Left hindlimb (tissue), 1 donor: ENCODE measurements around the gene CENPF.

Experiments
- DNase-seq: peaks from one replicate; pipeline ENCODE4 v3.0.0-alpha.2; 2018

Gene CENPF

DNA sequence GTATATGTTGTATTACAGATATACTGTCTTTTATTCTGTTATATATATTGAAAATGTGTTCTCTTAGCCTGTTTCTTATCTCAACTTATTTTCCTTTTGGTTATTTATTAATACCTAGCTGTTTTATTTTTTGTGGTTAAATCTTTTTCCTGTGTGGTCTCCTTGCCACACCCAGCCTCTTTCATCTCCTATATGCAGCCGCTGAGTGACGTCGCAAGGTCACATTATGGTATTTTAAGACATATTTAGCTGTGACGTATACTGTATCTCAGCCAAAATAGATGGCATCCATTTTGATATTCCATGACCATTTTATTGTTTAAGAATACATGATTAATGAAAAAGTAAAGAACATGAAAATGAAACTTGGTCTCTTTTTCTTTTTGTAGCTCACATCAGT lies 29.1 kb downstream of the CENPF start:
- no peak for DNase-seq

GRCh38 chr1:214633686-214634085 lies 30.7 kb downstream of the CENPF start:
- DNase-seq, result no peak

- no peak for DNase-seq
These were observed 31.3 kb downstream of the CENPF start for GRCh38 chr1:214634267-214634666.

- no peak for DNase-seq
These were observed 32.1 kb downstream of the CENPF start for GRCh38 chr1:214635086-214635485.

GRCh38 chr1:214635506-214635905 lies 32.5 kb downstream of the CENPF start:
- no peak for DNase-seq

GRCh38 chr1:214636436-214636835 lies 33.4 kb downstream of the CENPF start:
- DNase-seq, result no peak

DNA sequence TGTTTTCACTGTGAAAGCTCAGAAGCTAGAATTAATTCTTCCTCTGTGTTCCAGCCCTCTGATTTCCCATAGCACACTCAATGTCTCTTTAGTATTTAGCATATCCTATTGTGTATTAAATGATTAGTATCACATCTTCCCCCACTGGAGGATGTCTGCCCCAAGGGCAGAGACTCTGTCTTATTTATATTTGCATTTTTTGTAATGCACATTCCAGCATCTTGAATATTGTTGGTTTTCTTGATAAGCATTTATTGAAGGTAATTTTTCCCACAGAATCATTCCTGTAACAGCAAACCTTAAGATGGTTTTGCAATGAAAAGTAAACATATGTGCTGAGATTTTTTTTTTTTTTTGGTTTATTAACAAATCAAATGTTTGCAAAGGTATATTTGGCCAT lies 34.1 kb downstream of the CENPF start:
- DNase-seq, result no peak

DNA sequence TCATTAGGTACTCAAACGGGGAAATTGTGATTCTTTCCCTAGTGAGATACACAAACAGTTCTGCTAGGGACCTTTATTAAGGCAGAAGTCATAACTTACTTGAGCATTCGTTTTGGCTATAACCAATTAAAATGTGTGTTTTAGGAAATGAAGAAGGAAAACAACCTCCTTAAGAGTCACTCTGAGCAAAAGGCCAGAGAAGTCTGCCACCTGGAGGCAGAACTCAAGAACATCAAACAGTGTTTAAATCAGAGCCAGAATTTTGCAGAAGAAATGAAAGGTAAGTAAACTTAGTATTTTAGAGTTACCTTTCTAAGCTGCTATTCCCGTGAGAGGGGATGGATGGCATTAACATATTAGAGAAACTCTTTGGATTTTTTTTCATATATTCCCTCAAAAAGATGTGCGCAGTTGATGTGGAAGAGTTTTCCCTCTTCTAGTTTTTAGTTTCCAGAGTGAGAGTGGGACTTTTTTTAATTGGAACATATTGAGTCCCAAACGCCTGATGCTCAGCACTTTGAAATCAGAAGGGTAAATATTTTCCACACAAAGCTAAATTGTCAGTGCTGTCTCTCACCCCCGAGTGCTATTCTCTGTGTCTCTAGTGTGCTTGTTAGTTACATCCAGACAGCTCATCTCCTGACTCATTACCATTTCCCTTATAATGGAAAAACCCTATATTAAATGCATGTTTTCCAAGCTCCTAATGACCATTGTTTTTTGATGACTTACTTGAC lies 34.9 kb downstream of the CENPF start:
- no peak for DNase-seq

DNA sequence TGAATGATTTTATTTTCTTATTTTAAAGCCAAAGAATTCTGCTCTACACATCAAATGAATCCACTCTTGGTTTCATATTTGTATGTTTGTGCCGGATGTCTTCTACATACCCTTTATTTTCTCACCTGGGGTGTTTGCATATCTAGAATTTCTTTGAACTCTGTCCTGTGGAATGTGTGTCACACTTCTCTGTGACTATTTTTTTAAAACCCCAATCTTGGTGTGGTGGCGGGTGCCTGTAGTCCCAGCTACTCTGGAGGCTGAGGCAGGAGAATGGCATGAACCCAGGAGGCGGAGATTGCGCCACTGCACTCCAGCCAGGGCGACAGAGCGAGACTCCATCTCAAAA lies 35.4 kb downstream of the CENPF start:
- no peak for DNase-seq

GRCh38 chr1:214638997-214639396 lies 36.0 kb downstream of the CENPF start:
- DNase-seq, result no peak

- DNase-seq, result no peak
These were observed 37.6 kb downstream of the CENPF start for GRCh38 chr1:214640431-214641213.

DNA sequence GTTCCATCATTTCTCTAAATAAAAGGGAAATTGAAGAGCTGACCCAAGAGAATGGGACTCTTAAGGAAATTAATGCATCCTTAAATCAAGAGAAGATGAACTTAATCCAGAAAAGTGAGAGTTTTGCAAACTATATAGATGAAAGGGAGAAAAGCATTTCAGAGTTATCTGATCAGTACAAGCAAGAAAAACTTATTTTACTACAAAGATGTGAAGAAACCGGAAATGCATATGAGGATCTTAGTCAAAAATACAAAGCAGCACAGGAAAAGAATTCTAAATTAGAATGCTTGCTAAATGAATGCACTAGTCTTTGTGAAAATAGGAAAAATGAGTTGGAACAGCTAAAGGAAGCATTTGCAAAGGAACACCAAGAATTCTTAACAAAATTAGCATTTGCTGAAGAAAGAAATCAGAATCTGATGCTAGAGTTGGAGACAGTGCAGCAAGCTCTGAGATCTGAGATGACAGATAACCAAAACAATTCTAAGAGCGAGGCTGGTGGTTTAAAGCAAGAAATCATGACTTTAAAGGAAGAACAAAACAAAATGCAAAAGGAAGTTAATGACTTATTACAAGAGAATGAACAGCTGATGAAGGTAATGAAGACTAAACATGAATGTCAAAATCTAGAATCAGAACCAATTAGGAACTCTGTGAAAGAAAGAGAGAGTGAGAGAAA lies 38.4 kb downstream of the CENPF start:
- no peak for DNase-seq

DNA sequence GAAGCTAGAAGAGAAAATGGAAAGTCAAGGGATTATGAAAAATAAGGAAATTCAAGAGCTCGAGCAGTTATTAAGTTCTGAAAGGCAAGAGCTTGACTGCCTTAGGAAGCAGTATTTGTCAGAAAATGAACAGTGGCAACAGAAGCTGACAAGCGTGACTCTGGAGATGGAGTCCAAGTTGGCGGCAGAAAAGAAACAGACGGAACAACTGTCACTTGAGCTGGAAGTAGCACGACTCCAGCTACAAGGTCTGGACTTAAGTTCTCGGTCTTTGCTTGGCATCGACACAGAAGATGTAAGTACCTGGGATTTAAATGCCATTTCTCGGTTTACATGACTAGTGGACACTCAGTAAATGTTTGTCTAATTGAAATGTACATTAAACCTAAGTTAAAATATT lies 40.0 kb downstream of the CENPF start:
- DNase-seq, result no peak

- DNase-seq, result no peak
These were observed 42.7 kb downstream of the CENPF start for GRCh38 chr1:214645712-214646111.

DNA sequence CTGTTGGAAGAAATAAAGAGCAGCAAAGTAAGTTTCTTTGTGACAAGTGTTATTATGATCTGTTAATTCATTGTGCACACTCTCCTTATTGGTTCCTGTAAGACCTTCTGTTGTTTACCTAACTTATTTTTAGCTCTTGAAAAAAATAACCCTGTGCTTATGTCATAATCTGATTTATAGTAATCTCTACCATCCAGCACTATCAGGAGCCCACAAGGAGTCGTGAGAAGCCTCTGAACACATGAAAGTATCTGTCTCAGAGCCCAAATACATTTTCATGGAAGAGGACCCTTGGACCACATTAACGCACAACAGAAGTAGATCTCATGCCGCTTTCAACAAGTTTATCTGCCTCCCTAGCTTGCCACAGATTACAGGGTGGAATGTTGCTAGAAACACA lies 45.8 kb downstream of the CENPF start:
- no peak for DNase-seq

- DNase-seq, result no peak
These were observed 46.6 kb downstream of the CENPF start for GRCh38 chr1:214649607-214650006.

DNA sequence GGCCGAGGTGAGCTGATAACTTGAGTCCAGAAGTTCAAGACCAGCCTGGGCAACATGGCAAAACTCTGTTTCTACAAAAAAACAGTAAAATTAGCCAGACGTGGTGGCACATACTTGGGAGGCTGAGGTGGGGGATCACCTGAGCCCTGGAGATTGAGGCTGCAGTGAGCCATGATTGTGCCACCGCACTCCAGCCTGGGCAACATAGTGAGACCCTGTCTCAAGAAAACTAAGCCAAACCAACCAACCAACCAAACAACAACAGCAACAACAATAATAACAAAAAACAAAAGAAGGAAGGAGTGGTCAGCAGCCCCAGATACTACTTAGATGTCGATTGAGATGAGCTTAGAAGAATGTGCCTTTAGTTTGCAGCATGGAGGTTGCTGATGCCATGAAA lies 47.7 kb downstream of the CENPF start:
- no peak for DNase-seq

DNA sequence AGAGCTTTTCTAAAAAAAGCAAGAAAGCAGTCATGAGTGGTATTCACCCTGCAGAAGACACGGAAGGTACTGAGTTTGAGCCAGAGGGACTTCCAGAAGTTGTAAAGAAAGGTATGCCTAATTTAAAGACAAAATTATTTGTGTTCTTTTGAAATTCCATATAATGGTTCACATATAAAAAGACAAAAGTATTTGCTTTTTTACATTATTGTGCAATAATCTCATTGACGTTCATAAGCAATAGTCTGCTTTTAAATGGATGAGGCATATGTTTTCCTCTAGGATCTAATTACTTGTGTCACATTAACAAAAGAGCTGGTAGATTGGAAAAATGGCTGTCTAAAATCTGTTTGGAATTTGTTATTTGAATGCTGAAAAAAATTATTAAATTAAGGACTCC lies 54.3 kb downstream of the CENPF start:
- DNase-seq, result no peak

- DNase-seq, result no peak
These were observed 55.2 kb downstream of the CENPF start for GRCh38 chr1:214658175-214658574.

DNA sequence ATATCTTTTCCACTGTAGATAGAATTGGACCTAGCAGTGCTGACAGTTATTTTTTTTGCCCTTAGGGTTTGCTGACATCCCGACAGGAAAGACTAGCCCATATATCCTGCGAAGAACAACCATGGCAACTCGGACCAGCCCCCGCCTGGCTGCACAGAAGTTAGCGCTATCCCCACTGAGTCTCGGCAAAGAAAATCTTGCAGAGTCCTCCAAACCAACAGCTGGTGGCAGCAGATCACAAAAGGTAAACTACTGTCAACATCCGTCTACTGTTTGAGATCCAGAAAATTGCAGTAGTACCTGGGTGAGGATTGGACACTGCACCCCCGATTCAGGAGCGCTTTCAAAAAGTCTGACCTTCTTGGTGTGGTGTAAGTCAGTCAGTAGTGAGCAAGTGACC lies 55.8 kb downstream of the CENPF start:
- no peak for DNase-seq

DNA sequence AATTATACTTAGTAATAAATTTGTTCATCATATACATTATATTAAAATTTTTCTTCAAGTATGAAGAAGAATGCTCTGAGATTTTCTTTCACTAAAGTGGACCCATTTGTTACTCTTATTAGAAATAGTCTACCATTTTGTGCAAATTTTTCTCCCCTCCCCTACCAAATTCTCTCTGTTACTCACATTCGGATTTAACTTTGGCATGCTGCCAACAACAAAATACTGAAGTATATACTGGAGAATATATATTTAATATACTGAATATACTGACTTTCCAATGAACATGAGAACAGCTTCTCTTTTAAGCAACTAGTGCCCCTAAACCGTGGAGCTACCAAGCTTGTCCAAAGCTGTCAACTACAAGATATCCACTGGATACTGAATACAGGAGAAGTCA lies 57.2 kb downstream of the CENPF start:
- no peak for DNase-seq

DNA sequence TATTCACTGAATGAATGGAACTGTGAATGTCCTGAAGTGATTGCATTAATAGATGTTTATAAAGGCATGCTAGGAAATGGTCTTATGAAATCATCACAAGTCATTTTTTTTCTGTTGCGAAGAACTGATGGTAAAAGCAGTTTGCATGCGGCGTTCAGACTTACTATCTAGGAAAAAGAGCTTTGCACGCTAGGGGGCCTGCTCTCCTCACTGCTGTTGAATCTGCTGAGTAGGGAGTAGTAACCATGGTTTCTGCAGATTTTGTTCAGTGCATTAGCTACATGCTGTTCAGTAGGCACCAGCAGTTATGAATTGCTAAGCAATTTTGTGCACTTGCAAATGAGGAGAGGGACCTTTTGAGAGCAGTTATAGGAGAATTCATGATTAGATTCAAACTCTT lies 57.9 kb downstream of the CENPF start:
- DNase-seq, result peak; percentile 62

DNA sequence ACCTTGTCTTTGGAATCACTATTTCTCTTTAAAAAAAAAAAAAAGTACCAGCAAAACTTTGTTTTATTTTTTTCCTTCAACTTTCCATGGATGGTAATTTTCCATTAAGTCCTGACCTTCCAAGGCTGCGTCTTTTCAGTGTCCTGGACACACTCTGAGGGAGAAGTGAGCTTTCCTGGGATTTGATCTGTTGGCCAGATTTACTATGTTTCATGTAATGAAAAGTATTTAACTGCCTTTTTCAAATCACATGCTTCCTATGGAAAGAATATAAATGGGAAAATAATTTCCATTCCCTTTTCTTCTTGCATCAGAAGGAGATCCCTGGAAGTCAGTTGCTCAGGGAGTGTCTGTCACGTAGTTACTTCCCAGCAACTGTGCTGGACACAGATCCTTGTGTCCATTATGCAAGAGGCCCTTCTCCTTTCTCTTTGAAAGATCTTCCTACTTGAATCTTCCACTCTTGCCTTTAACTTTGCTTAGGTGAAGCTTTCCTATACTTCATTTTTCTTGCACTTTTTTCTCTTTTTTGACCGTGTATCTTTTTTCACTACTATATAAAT lies 59.3 kb downstream of the CENPF start:
- no peak for DNase-seq
